HG03342 (cell line): Measurements from ENCODE around the gene TNS2.

ENCODE experiments used
- ATAC-seq: cut with Tn5 transposase; IDR thresholded peaks from one replicate; pipeline ENCODE4 v1.9.1; 2021; ENCODE audit warnings: mild to moderate bottlenecking, moderate library complexity; ENCODE audit not compliant: unreplicated experiment

TNS2 gene

DNA sequence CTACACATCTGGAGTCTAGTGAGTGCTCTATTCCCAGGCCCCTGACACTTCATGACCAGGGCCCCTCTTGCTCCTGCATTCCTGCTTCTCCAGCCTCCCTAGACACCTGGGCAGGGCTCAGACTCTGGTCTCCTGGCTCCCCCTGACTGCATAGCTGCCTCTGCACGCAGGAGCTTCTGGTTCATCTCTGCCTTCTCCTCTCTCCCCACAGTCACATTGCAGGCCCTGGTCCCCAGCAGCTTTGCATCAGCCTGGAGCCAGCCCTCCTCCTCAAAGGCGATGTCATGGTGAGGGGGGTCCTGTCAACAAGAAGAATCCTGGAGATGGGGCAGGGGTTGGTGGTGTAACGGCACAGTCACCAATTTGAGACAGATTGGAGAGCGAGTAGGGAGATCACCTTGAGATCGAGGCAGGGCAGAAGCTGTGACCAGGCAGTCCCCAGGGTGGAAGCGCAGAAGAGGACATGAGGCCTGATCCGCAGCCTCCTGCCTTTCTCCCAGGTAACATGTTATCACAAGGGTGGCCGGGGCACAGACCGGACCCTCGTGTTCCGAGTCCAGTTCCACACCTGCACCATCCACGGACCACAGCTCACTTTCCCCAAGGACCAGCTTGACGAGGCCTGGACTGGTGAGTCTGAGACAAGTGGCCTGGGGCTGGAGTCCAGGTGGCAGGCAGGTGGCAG is 8.1 kb downstream of the TNS2 start:
- ATAC-seq = no peak

- no peak for ATAC-seq
Observed at GRCh38 chr12:53058674-53059433, 9.0 kb downstream of the TNS2 start.

- ATAC-seq = no peak
Observed at GRCh38 chr12:53059434-53060063, 9.7 kb downstream of the TNS2 start.

GRCh38 chr12:53060064-53060720 is 10.3 kb downstream of the TNS2 start:
- ATAC-seq = no peak

GRCh38 chr12:53060721-53061276 is 10.9 kb downstream of the TNS2 start:
- ATAC-seq = no peak

DNA sequence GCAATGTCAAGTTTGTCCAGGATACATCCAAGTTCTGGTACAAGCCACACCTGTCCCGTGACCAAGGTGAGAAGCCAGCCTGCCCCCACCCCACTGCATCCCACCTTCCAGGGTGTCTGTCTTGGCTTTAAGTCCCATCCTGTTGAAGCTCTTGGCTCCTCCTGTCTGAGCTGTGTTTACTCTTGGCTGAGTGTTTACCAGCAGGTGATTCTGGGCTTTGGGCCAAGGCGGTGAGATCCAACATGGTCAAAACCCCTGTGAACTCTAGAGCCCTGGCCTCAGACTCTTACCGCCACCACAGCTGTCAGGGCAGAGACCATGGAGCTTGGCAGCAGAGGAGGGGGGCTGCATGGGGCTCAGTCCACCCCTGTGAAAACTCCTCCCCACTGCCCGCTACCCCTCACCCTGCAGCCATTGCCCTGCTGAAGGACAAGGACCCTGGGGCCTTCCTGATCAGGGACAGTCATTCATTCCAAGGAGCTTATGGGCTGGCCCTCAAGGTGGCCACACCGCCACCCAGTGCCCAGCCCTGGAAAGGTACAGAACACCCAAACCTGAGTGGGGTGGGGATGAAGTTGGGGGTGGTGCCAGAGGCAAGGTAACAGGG is 11.6 kb downstream of the TNS2 start:
- no peak for ATAC-seq

GRCh38 chr12:53062011-53062961 is 12.4 kb downstream of the TNS2 start:
- ATAC-seq = no peak

- no peak for ATAC-seq
Observed at GRCh38 chr12:53062977-53063707, 13.3 kb downstream of the TNS2 start.

DNA sequence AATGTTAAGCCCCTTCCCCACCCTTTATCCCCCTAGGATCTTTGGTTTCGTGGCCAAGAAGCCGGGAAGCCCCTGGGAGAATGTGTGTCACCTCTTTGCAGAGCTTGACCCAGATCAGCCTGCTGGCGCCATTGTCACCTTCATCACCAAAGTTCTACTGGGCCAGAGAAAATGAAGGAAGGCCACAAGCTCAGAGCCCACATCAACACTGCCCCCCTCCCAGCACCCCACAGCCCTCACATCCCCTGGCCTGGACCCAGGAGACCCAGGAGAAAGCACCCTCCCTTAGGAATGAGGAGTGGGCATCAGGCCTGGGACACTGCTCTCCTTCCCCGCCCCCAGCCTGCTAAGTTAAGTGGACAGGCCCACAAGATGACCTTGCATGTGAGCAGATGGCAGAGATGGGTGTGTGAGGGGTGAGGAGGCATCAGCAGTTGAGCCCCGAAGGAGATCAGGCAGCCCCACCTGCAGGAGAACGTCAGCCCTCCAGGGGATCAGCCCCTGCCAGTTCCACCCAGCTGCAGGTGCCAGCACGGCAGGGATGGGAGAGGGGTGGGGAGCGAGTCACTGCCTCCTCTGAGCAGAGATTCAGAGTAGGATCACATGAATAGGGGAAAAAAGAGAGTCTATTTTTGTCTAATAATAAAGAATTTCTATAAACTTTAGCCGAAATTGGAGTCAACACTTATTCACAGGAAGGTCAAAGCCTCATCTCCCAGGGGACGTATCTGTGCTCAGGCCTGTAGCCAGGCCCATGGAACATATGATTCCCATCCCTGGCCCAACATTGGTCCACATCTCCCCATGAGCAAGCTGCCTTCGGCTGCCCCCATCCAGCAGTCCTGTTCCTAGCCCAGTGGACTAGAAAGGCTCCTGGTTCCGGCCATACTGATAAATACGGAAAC is 14.1 kb downstream of the TNS2 start:
- no peak for ATAC-seq

- no peak for ATAC-seq
Observed at GRCh38 chr12:53064613-53065436, 15.0 kb downstream of the TNS2 start.

GRCh38 chr12:53065470-53065869 is 15.6 kb downstream of the TNS2 start:
- ATAC-seq = no peak

DNA sequence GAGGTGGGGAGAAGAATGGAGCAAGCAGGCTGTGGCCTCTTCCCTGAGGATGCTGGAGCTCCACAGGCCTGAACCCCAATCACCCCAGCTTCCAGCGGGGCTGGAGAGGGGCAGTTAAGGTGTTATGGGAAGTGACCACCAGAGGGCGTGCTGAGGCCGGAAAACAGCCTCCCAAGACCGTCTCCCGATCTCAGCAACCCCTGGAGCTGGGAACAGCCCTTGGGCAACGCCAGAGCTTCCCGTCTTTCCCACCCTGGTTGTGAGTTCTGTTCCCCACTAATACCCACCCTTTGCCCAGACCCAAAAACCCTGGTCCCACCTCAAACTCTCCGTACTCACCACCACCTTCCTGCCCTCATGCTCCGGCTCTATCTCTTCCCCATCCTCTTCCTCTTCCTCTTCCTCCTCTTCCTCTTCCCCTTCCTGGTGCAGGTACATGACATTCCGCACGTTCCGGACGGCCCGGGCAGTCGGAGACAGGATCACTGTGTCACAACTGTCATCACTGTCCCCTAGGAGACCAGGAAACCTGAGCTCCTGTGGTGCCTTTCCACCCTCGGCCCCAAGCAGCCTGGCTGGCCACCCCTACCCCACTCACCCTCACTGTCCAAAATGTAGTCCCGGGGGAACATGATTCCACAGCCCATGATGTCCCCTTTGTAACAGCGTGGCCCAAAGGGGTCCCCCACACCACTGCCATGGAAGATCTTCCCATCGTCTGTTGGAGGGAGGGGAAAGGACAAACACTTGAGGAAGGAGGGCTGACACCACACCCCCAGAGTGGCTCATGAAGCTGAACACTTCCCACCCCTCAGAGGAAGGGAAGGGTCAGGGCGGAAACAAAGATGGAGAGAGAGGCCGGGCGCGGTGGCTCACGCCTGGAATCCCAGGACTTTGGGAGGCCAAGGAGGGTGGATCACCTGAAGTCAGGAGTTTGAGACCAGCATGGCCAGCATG is 16.4 kb downstream of the TNS2 start:
- ATAC-seq = no peak

- ATAC-seq = no peak
Observed at GRCh38 chr12:53067074-53067992, 17.5 kb downstream of the TNS2 start.

GRCh38 chr12:53067993-53068770 is 18.3 kb downstream of the TNS2 start:
- no peak for ATAC-seq
